HEK293 (cell line): Measurements from ENCODE around the gene CAPRIN1.

ENCODE experiments used
- CTCF ChIA-PET: fragments of 350-600 bp; formaldehyde crosslinking; extraction: SDS; loops from one replicate; lab custom pipeline; 2021; ENCODE audit warnings: antibody characterized with exemption; lab: Yijun Ruan, JAX
- POLR2A ChIA-PET: fragments of 300-600 bp; formaldehyde crosslinking; extraction: SDS; loops from one replicate; lab custom pipeline; 2020; ENCODE audit warnings: antibody characterized with exemption, inconsistent platforms; lab: Yijun Ruan, JAX
- H3K27ac ChIP-seq: fragments of 200-500 bp; sonication (Bioruptor generic); 2 replicates; pipeline ENCODE4 v1.5.1; 2014; ENCODE audit warnings: low read depth, low read length, control low read depth, inconsistent platforms; ENCODE audit errors: extremely low read depth
- H3K36me3 ChIP-seq, 2 experiments: fragments of 200-500 bp in 1 of 2; sonication (Bioruptor generic) in 1 of 2; 1 replicate in 1 of 2; 2 replicates in 1 of 2; pipeline ENCODE4 v1.5.1; 2014 to 2017; ENCODE audit warnings: inconsistent platforms in 2 of 2, low read length in 2 of 2; ENCODE audit not compliant: control insufficient read depth in 2 of 2, insufficient read depth in 1 of 2
- H3K4me1 ChIP-seq: fragments of 200-500 bp; sonication (Bioruptor generic); 2 replicates; pipeline ENCODE4 v1.5.1; 2014; ENCODE audit warnings: mild to moderate bottlenecking, low read length, inconsistent platforms; ENCODE audit not compliant: control insufficient read depth, insufficient read depth
- H3K4me3 ChIP-seq: 2 replicates; pipeline ENCODE4 v1.5.1; 2011; ENCODE audit warnings: low read depth, mild to moderate bottlenecking, control low read depth, low read length, moderate library complexity
- H3K9me3 ChIP-seq: fragments of 200-500 bp; sonication (Bioruptor generic); 2 replicates; pipeline ENCODE4 v1.5.1; 2014; ENCODE audit warnings: low read depth, low read length, inconsistent platforms; ENCODE audit not compliant: control insufficient read depth, insufficient read depth
- BCL11A ChIP-seq: fragments of 450-650 bp; formaldehyde crosslinking; IDR thresholded peaks from 2 replicates; pipeline ENCODE4 v1.5.1; 2016; ENCODE audit warnings: low read depth, missing biosample characterization, missing genetic modification characterization
- FEZF1 ChIP-seq: fragments of 450-650 bp; formaldehyde crosslinking; IDR thresholded peaks from 2 replicates; pipeline ENCODE4 v1.5.1; 2016; ENCODE audit warnings: missing biosample characterization, missing genetic modification characterization
- GLIS1 ChIP-seq: fragments of 450-650 bp; formaldehyde crosslinking; IDR thresholded peaks from 2 replicates; pipeline ENCODE4 v1.5.1; 2016; ENCODE audit warnings: missing biosample characterization, missing genetic modification characterization
- KLF8 ChIP-seq: fragments of 450-650 bp; formaldehyde crosslinking; IDR thresholded peaks from 2 replicates; pipeline ENCODE4 v1.5.1; 2016; ENCODE audit warnings: missing biosample characterization, missing genetic modification characterization
- PRDM2 ChIP-seq: fragments of 450-650 bp; formaldehyde crosslinking; IDR thresholded peaks from 2 replicates; pipeline ENCODE4 v1.5.1; 2016; ENCODE audit warnings: missing biosample characterization, missing genetic modification characterization, borderline replicate concordance
- PRDM6 ChIP-seq: fragments of 450-650 bp; formaldehyde crosslinking; IDR thresholded peaks from 2 replicates; pipeline ENCODE4 v1.5.1; 2017; ENCODE audit warnings: missing biosample characterization, missing genetic modification characterization
- SP3 ChIP-seq: fragments of 450-650 bp; formaldehyde crosslinking; IDR thresholded peaks from 2 replicates; pipeline ENCODE4 v1.5.1; 2016; ENCODE audit warnings: missing biosample characterization, missing genetic modification characterization
- YY1 ChIP-seq: fragments of 450-650 bp; formaldehyde crosslinking; IDR thresholded peaks from 2 replicates; pipeline ENCODE4 v1.5.1; 2018; ENCODE audit warnings: missing biosample characterization, missing genetic modification characterization
- ZNF157 ChIP-seq: fragments of 450-650 bp; formaldehyde crosslinking; IDR thresholded peaks from 2 replicates; pipeline ENCODE4 v1.5.1; 2016; ENCODE audit warnings: missing biosample characterization, missing genetic modification characterization
- ZNF26 ChIP-seq: fragments of 450-650 bp; formaldehyde crosslinking; IDR thresholded peaks from 2 replicates; pipeline ENCODE4 v1.5.1; 2016; ENCODE audit warnings: missing biosample characterization, missing genetic modification characterization
- ZNF280D ChIP-seq: fragments of 450-650 bp; formaldehyde crosslinking; IDR thresholded peaks from 2 replicates; pipeline ENCODE4 v1.5.1; 2016; ENCODE audit warnings: missing biosample characterization, missing genetic modification characterization
- ZNF398 ChIP-seq: fragments of 450-650 bp; formaldehyde crosslinking; IDR thresholded peaks from 2 replicates; pipeline ENCODE4 v1.5.1; 2017; ENCODE audit warnings: missing biosample characterization, missing genetic modification characterization
- ZNF549 ChIP-seq: fragments of 450-650 bp; IDR thresholded peaks from 2 replicates; pipeline ENCODE4 v1.5.1; 2018; ENCODE audit warnings: missing biosample characterization, missing genetic modification characterization, mild to moderate bottlenecking, inconsistent platforms, moderate library complexity
- ZNF558 ChIP-seq: fragments of 450-650 bp; formaldehyde crosslinking; IDR thresholded peaks from 2 replicates; pipeline ENCODE4 v1.5.1; 2016; ENCODE audit warnings: missing biosample characterization, missing genetic modification characterization
- ZNF654 ChIP-seq: fragments of 450-650 bp; formaldehyde crosslinking; IDR thresholded peaks from 2 replicates; pipeline ENCODE4 v1.5.1; 2016; ENCODE audit warnings: low read depth, missing biosample characterization, missing genetic modification characterization
- ZNF692 ChIP-seq: fragments of 450-650 bp; formaldehyde crosslinking; IDR thresholded peaks from 2 replicates; pipeline ENCODE4 v1.5.1; 2016; ENCODE audit warnings: missing biosample characterization, missing genetic modification characterization
- ZNF843 ChIP-seq: fragments of 450-650 bp; formaldehyde crosslinking; IDR thresholded peaks from 2 replicates; pipeline ENCODE4 v1.5.1; 2016; ENCODE audit warnings: missing biosample characterization, missing genetic modification characterization
- ZSCAN30 ChIP-seq: fragments of 450-650 bp; IDR thresholded peaks from 2 replicates; pipeline ENCODE4 v1.5.1; 2018; ENCODE audit warnings: missing biosample characterization, mild to moderate bottlenecking, missing genetic modification characterization, moderate library complexity
- ZXDB ChIP-seq: fragments of 450-650 bp; formaldehyde crosslinking; IDR thresholded peaks from 2 replicates; pipeline ENCODE4 v1.5.1; 2016; ENCODE audit warnings: missing biosample characterization, missing genetic modification characterization

The CAPRIN1 gene

GRCh38 chr11:34120651-34121050, 69.1 kb downstream of the CAPRIN1 start (continued):
- TF ChIP-seq PRDM2 (tag by site-specific recombination) (no peak), YY1 (tag by site-specific recombination) (no peak), ZNF654 (no peak), ZNF26 (tag by site-specific recombination) (no peak), ZNF280D (tag by site-specific recombination) (no peak), ZNF398 (tag by site-specific recombination) (no peak), SP3 (tag by site-specific recombination) (no peak), ZNF692 (tag by site-specific recombination) (no peak)

GRCh38 chr11:34124885-34125668, 73.5 kb downstream of the CAPRIN1 start:
- Histone ChIP-seq H3K36me3 (peaks cover 13 to 84% of the 10 kb centered on the region in 2 experiments), H3K4me3 (no peak overlapping the region), H3K4me1 (0 out of 2 replicates have a peak, but pooled peaks cover 2% of the 10 kb centered on the region), H3K27ac (peak overlapping the region; percentile 59), H3K9me3 (no peaks in the 10 kb centered on the region)
- TF ChIP-seq PRDM6 (tag by site-specific recombination) (peak; percentile 85), ZNF549 (tag by site-specific recombination) (no peak), FEZF1 (tag by site-specific recombination) (peak; percentile 89), ZNF558 (peak; percentile 97), KLF8 (tag by site-specific recombination) (no peak), GLIS1 (tag by site-specific recombination) (peak; percentile 42), ZNF157 (tag by site-specific recombination) (no peak), BCL11A (tag by site-specific recombination) (no peak), ZXDB (tag by site-specific recombination) (0 out of 2 replicates have a peak, but pooled peaks have one; percentile 26), ZNF843 (tag by site-specific recombination) (peak; percentile 84), ZSCAN30 (tag by site-specific recombination) (peak; percentile 62; the same call in 1 of the 2 replicates)
- CTCF ChIA-PET = no interaction called here
- POLR2A ChIA-PET = no interaction called here
